Prostate gland (tissue), 2 donors: ENCODE data around the gene RABGAP1L. TPM values are rescaled to one million over a fixed set of nuclear protein-coding genes. Genes with fewer than 3 reads are reported as not detected.

Experiments used
- DNase-seq: peaks from one replicate; pipeline ENCODE4 v3.0.0-alpha.2; 2019; ENCODE audit warnings: low spot score
- H3K27ac ChIP-seq, 2 donors: fragments of 200-600 bp; sonication (generic); 2 replicates each; pipeline ENCODE4 v1.5.1; 2017 to 2019
- H3K27me3 ChIP-seq: fragments of 200-600 bp; sonication (generic); replicated peaks from 2 replicates; pipeline ENCODE4 v1.5.1; 2019; ENCODE audit not compliant: insufficient read depth
- H3K36me3 ChIP-seq, 2 donors: fragments of 200-600 bp; sonication (generic); 1 replicate in 1 of 2; 2 replicates in 1 of 2; pipeline versions ENCODE4 v1.5.1 to v1.8.1; 2017 to 2019
- H3K4me1 ChIP-seq: fragments of 200-600 bp; sonication (generic); replicated peaks from 2 replicates; pipeline ENCODE4 v1.5.1; 2019
- H3K4me3 ChIP-seq, 2 donors: fragments of 200-600 bp; sonication (generic); 2 replicates each; pipeline ENCODE4 v1.5.1; 2017 to 2019
- H3K9me3 ChIP-seq: fragments of 200-600 bp; sonication (generic); 2 replicates; pipeline ENCODE4 v1.5.1; 2017
- CTCF ChIP-seq, 4 experiments: fragments of 200-600 bp in 2 of 4; fragments of 450-650 bp in 2 of 4; sonication (generic) in 2 of 4; IDR thresholded peaks; 1 replicate in 3 of 4; 2 replicates in 1 of 4; pipeline ENCODE4 v1.5.1; 2016 to 2019; ENCODE audit warnings: antibody characterized with exemption in 4 of 4, mild to moderate bottlenecking in 2 of 4, moderate library complexity in 2 of 4
- POLR2A ChIP-seq: fragments of 450-650 bp; IDR thresholded peaks from one replicate; pipeline ENCODE4 v1.6.1; 2016; ENCODE audit warnings: antibody characterized with exemption, mild to moderate bottlenecking
- POLR2AphosphoS5 ChIP-seq: sonication (generic); formaldehyde crosslinking; IDR thresholded peaks from one replicate; pipeline ENCODE4 v1.6.1; 2017; ENCODE audit warnings: antibody characterized with exemption
- WGBS: methylation state at CpG from one replicate; pipeline ENCODE4 v1.1.5; 2018; 5-methylcytosine and 5-hydroxymethylcytosine counted together
- intact Hi-C: fragments of 100-400 bp; cut with DNase I; formaldehyde crosslinking; loops from one replicate; pipeline ENCODE4 v1.14.2; 2022
- total RNA-seq, 2 donors: library from RNA; depleted of rRNA; stranded (reverse); fragments of >200 nt; gene quantifications; one replicate each; pipeline ENCODE4 v1.1.0, GENCODE V29; 2016

RABGAP1L gene
- total RNA-seq, 2 donors from 2014 or later, result 32.3 to 41.5 TPM

- Histone ChIP-seq H3K4me1 (no peaks in the 10 kb centered on the region), H3K27ac (no peak overlapping the region), H3K4me3 (no peak overlapping the region), H3K27me3 (no peaks in the 10 kb centered on the region), H3K9me3 (no peaks in the 10 kb centered on the region), H3K36me3 (no peaks in the 10 kb centered on the region)
- DNase-seq, result no peak
- WGBS, result 70% methylated on average over 2 of the region's 2 CpGs
- intact Hi-C loops, result no loop called here
- TF ChIP-seq POLR2AphosphoS5, result no peak
- no peak for TF ChIP-seq CTCF (IDR thresholded peaks at IDR 0.05)
- no peak for TF ChIP-seq POLR2A
Observed at GRCh38 chr1:174740249-174740968, 581.1 kb downstream of the RABGAP1L start.

GRCh38 chr1:174742805-174743653 is 583.7 kb downstream of the RABGAP1L start:
- Histone ChIP-seq H3K36me3 (no peaks in the 10 kb centered on the region), H3K4me1 (no peaks in the 10 kb centered on the region), H3K4me3 (no peak overlapping the region), H3K27me3 (no peaks in the 10 kb centered on the region), H3K9me3 (no peaks in the 10 kb centered on the region), H3K27ac (no peak overlapping the region)
- DNase-seq, result no peak
- WGBS, result 76% methylated on average over 3 of the region's 3 CpGs
- intact Hi-C loops, result no loop called here
- TF ChIP-seq CTCF (IDR thresholded peaks at IDR 0.05), result no peak

GRCh38 chr1:174743654-174744561 is 584.6 kb downstream of the RABGAP1L start:
- Histone ChIP-seq H3K27ac (no peak overlapping the region), H3K4me1 (no peaks in the 10 kb centered on the region), H3K4me3 (no peak overlapping the region), H3K9me3 (no peaks in the 10 kb centered on the region), H3K36me3 (no peaks in the 10 kb centered on the region), H3K27me3 (no peaks in the 10 kb centered on the region)
- intact Hi-C loops, result no loop called here
- no peak for DNase-seq
- TF ChIP-seq POLR2A (no peak), CTCF (IDR thresholded peaks at IDR 0.05) (peak; percentile 27 to 61 (median 48))
- 30% methylated on average over 4 of the region's 4 CpGs for WGBS

GRCh38 chr1:174744886-174745285 is 585.6 kb downstream of the RABGAP1L start:
- Histone ChIP-seq H3K4me1 (no peaks in the 10 kb centered on the region), H3K9me3 (no peaks in the 10 kb centered on the region), H3K4me3 (no peak overlapping the region), H3K36me3 (no peaks in the 10 kb centered on the region), H3K27ac (no peak overlapping the region), H3K27me3 (no peaks in the 10 kb centered on the region)
- 83% methylated on average over 2 of the region's 2 CpGs for WGBS
- TF ChIP-seq POLR2AphosphoS5 (no peak), CTCF (IDR thresholded peaks at IDR 0.05) (no peak), POLR2A (no peak)
- no peak for DNase-seq
- intact Hi-C loops, result loop anchor here (5.0 kb wide), 1 partner anchor 483 kb away; no protein-coding TSS in a partner anchor
